IMR-90 (cell line): ENCODE results near the gene CYCS. TPM values are rescaled to one million over a fixed set of nuclear protein-coding genes. Genes with fewer than 3 reads are reported as not detected.

Source experiments
- ATAC-seq: fragments of 200-7000 bp; cut with Tn5 transposase; 2 replicates; pipeline ENCODE4 v1.9.1; 2020; ENCODE audit warnings: low read depth, mild to moderate bottlenecking, moderate library complexity
- BruUV-seq: library from RNA; stranded (reverse); fragments of 400-500 nt; replicated peaks from 2 replicates; lab custom pipeline; 2021; lab: Mats Ljungman, UMichigan
- CTCF ChIA-PET: fragments of 300-600 bp; formaldehyde crosslinking; extraction: SDS; loops from one replicate; lab custom pipeline; 2021; ENCODE audit warnings: antibody characterized with exemption; lab: Yijun Ruan, JAX
- POLR2A ChIA-PET: fragments of 300-600 bp; sonication (Branson Sonifier 250); formaldehyde crosslinking; loops from one replicate; lab custom pipeline; 2022; ENCODE audit warnings: antibody characterized with exemption; ENCODE audit not compliant: unreplicated experiment; lab: Charles Lee
- DNase-seq: peaks from one replicate; pipeline ENCODE4 v3.0.0; 2013
- H2AFZ ChIP-seq: replicated peaks from 2 replicates; pipeline ENCODE3; 2013; ENCODE audit warnings: low read length, mild to moderate bottlenecking; ENCODE audit not compliant: poor library complexity
- H2AK5ac ChIP-seq: 2 replicates; pipeline ENCODE4 v1.6.1; 2013; ENCODE audit warnings: low read depth, low read length, inconsistent platforms
- H2AK9ac ChIP-seq: replicated peaks from 2 replicates; pipeline ENCODE3; 2013; ENCODE audit warnings: mild to moderate bottlenecking, low read depth, low read length, moderate library complexity; ENCODE audit not compliant: poor library complexity
- H2BK120ac ChIP-seq: 2 replicates; pipeline ENCODE4 v1.6.1; 2013; ENCODE audit warnings: low read depth, low read length, inconsistent platforms
- H2BK15ac ChIP-seq: 3 replicates; pipeline ENCODE4 v1.6.1; 2013; ENCODE audit warnings: low read depth, low read length, inconsistent platforms
- H2BK20ac ChIP-seq: 2 replicates; pipeline ENCODE4 v1.6.1; 2013; ENCODE audit warnings: low read depth, mild to moderate bottlenecking, inconsistent platforms, low read length, moderate library complexity
- H2BK5ac ChIP-seq: 2 replicates; pipeline ENCODE4 v1.6.1; 2013; ENCODE audit warnings: mild to moderate bottlenecking, low read depth, low read length, inconsistent platforms; ENCODE audit not compliant: poor library complexity, severe bottlenecking
- H3K14ac ChIP-seq: replicated peaks from 2 replicates; pipeline ENCODE4 v1.6.1; 2013; ENCODE audit warnings: low read depth, low read length, inconsistent platforms
- H3K18ac ChIP-seq: 2 replicates; pipeline ENCODE4 v1.6.1; 2013; ENCODE audit warnings: low read depth, low read length, control low read depth
- H3K23ac ChIP-seq: 2 replicates; pipeline ENCODE4 v1.6.1; 2013; ENCODE audit warnings: low read depth, low read length, inconsistent platforms
- H3K27ac ChIP-seq: 2 replicates; pipeline ENCODE4 v1.5.1; 2013; ENCODE audit warnings: mild to moderate bottlenecking, control low read depth, low read length; ENCODE audit not compliant: insufficient read depth
- H3K27me3 ChIP-seq: 2 replicates; pipeline ENCODE4 v1.6.1; 2013; ENCODE audit warnings: low read length; ENCODE audit not compliant: control insufficient read depth, insufficient read depth
- H3K36me3 ChIP-seq: 2 replicates; pipeline ENCODE4 v1.6.1; 2013; ENCODE audit warnings: low read length, mixed read lengths; ENCODE audit not compliant: control insufficient read depth, insufficient read depth
- H3K4ac ChIP-seq: 2 replicates; pipeline ENCODE4 v1.6.1; 2013; ENCODE audit warnings: low read depth, low read length, inconsistent platforms
- H3K4me1 ChIP-seq: 2 replicates; pipeline ENCODE4 v1.6.1; 2013; ENCODE audit warnings: low read length, mixed read lengths; ENCODE audit not compliant: control insufficient read depth, insufficient read depth
- H3K4me2 ChIP-seq: 2 replicates; pipeline ENCODE4 v1.6.1; 2013; ENCODE audit warnings: low read depth, mild to moderate bottlenecking, control low read depth, low read length, moderate library complexity
- H3K4me3 ChIP-seq: 2 replicates; pipeline ENCODE4 v1.5.1; 2013; ENCODE audit warnings: low read depth, mild to moderate bottlenecking, control low read depth, low read length, moderate library complexity; ENCODE audit not compliant: insufficient read depth
- H3K56ac ChIP-seq: 2 replicates; pipeline ENCODE4 v1.6.1; 2013; ENCODE audit warnings: low read length, inconsistent platforms; ENCODE audit not compliant: insufficient read depth; ENCODE audit errors: extremely low read depth
- H3K79me1 ChIP-seq, 2 experiments: 2 replicates each; pipeline ENCODE4 v1.6.1; 2013; ENCODE audit warnings: low read length in 2 of 2, inconsistent platforms in 1 of 2, low read depth in 1 of 2
- H3K9ac ChIP-seq: 2 replicates; pipeline ENCODE4 v1.6.1; 2013; ENCODE audit warnings: low read depth, low read length, control low read depth
- H3K9me1 ChIP-seq: 2 replicates; pipeline ENCODE4 v1.6.1; 2013; ENCODE audit warnings: low read length, inconsistent platforms; ENCODE audit not compliant: insufficient read depth
- H3K9me3 ChIP-seq: 2 replicates; pipeline ENCODE4 v1.6.1; 2013; ENCODE audit warnings: low read length; ENCODE audit not compliant: control insufficient read depth, insufficient read depth
- H4K20me1 ChIP-seq: 2 replicates; pipeline ENCODE4 v1.6.1; 2013; ENCODE audit warnings: low read length, inconsistent platforms; ENCODE audit not compliant: insufficient read depth
- H4K5ac ChIP-seq: 2 replicates; pipeline ENCODE4 v1.6.1; 2013; ENCODE audit warnings: mild to moderate bottlenecking, low read depth, low read length, control low read depth
- H4K8ac ChIP-seq, 2 experiments: 2 replicates each; pipeline ENCODE4 v1.6.1; 2013; ENCODE audit warnings: low read depth in 2 of 2, low read length in 2 of 2, control low read depth in 1 of 2, inconsistent platforms in 1 of 2
- H4K91ac ChIP-seq: 2 replicates; pipeline ENCODE4 v1.6.1; 2013; ENCODE audit warnings: low read depth, low read length, inconsistent platforms; ENCODE audit not compliant: insufficient read depth
- BHLHE40 ChIP-seq: fragments of 150-350 bp; IDR thresholded peaks from 2 replicates; pipeline ENCODE4 v1.6.1; 2016; ENCODE audit warnings: mild to moderate bottlenecking, low read depth, low read length
- CEBPB ChIP-seq: IDR thresholded peaks from 2 replicates; pipeline ENCODE4 v1.6.1; 2012; ENCODE audit warnings: low read depth, low read length, improper control_type of control experiment
- CHD1 ChIP-seq: IDR thresholded peaks from 2 replicates; pipeline ENCODE4 v1.6.1; 2012; ENCODE audit warnings: low read depth, low read length, improper control_type of control experiment
- FOS ChIP-seq: fragments of 150-350 bp; IDR thresholded peaks from 2 replicates; pipeline ENCODE4 v1.6.1; 2016; ENCODE audit warnings: low read depth, low read length
- MAFK ChIP-seq: IDR thresholded peaks from 2 replicates; pipeline ENCODE4 v1.6.1; 2012; ENCODE audit warnings: low read depth, low read length, improper control_type of control experiment
- MAZ ChIP-seq: IDR thresholded peaks from 2 replicates; pipeline ENCODE4 v1.6.1; 2012; ENCODE audit warnings: low read depth, mild to moderate bottlenecking, low read length, improper control_type of control experiment, moderate library complexity, borderline replicate concordance
- MXI1 ChIP-seq: IDR thresholded peaks from 2 replicates; pipeline ENCODE4 v1.6.1; 2012; ENCODE audit warnings: low read depth, mild to moderate bottlenecking, low read length, moderate library complexity, borderline replicate concordance
- NFE2L2 ChIP-seq: fragments of 150-350 bp; IDR thresholded peaks from 2 replicates; pipeline ENCODE4 v1.6.1; 2016; ENCODE audit warnings: low read depth, mild to moderate bottlenecking, low read length
- POLR2A ChIP-seq: IDR thresholded peaks from 2 replicates; pipeline ENCODE4 v1.6.1; 2012; ENCODE audit warnings: mild to moderate bottlenecking, low read depth, low read length
- RAD21 ChIP-seq: IDR thresholded peaks from 2 replicates; pipeline ENCODE4 v1.6.1; 2012; ENCODE audit warnings: low read length, improper control_type of control experiment
- RCOR1 ChIP-seq: IDR thresholded peaks from 2 replicates; pipeline ENCODE4 v1.6.1; 2012; ENCODE audit warnings: mild to moderate bottlenecking, low read length, improper control_type of control experiment; ENCODE audit not compliant: insufficient replicate concordance
- RFX5 ChIP-seq: IDR thresholded peaks from 2 replicates; pipeline ENCODE4 v1.8.0; 2012; ENCODE audit warnings: low read depth, mild to moderate bottlenecking, low read length, moderate library complexity
- SMC3 ChIP-seq: fragments of 150-350 bp; IDR thresholded peaks from 2 replicates; pipeline ENCODE4 v1.6.1; 2016; ENCODE audit warnings: low read depth, mild to moderate bottlenecking, antibody characterized with exemption, low read length, moderate library complexity
- WGBS, 2 experiments: methylation state at CpG; one replicate each; pipeline versions ENCODE4 v1.1.5 to v1.1.7; 2013; ENCODE audit warnings: missing lambda C conversion rate in 2 of 2; ENCODE audit not compliant: insufficient read length in 1 of 2; ENCODE audit errors: extremely low coverage in 2 of 2; 5-methylcytosine and 5-hydroxymethylcytosine counted together
- dilution Hi-C: fragments of 300-500 bp; cut with HindIII; formaldehyde crosslinking; loops from one replicate; pipeline ENCODE4 v1.14.3; 2018; ENCODE audit warnings: low sequenced_read_pairs; ENCODE audit not compliant: unreplicated experiment
- in situ Hi-C: fragments of 300-500 bp; cut with MboI; formaldehyde crosslinking; loops from 3 replicates; pipeline ENCODE4 v1.14.3; 2019; ENCODE audit warnings: low sequenced_read_pairs, inconsistent platforms, mixed read lengths
- intact Hi-C: fragments of 100-400 bp; cut with micrococcal nuclease; formaldehyde crosslinking; loops from 2 replicates; pipeline ENCODE4 v1.10.0; 2022
- polyA plus RNA-seq, 3 experiments: library from polyadenylated mRNA; depleted of rRNA; stranded (reverse); fragments of >200 nt; gene quantifications; 2 replicates each; pipeline ENCODE4 v1.2.3, GENCODE V29; 2012; ENCODE audit warnings: low replicate concordance in 1 of 3
- total RNA-seq: library from RNA; depleted of rRNA; stranded (reverse); fragments of >200 nt; gene quantifications from 2 replicates; pipeline ENCODE4 v1.2.3, GENCODE V29; 2012
- TF ChIP-seq, protein P1 (sequence below): fragments of 150-350 bp; IDR thresholded peaks from 2 replicates; pipeline ENCODE4 v1.6.1; 2016; ENCODE audit warnings: low read depth, mild to moderate bottlenecking, low read length, moderate library complexity, borderline replicate concordance
- TF ChIP-seq, protein P2 (sequence below): conservative IDR thresholded peaks from 2 replicates; pipeline ENCODE4 v1.5.1; 2012; ENCODE audit warnings: mild to moderate bottlenecking, low read depth, low read length, improper control_type of control experiment
- TF ChIP-seq, protein P3 (sequence below): fragments of 150-350 bp; IDR thresholded peaks from 2 replicates; pipeline ENCODE4 v1.6.1; 2017; ENCODE audit warnings: mild to moderate bottlenecking, antibody characterized with exemption, low read length, low read depth

Gene CYCS
- total and polyA plus RNA-seq, 2 of the 4 experiments (the other 2 are of a cell fraction), result 22.9 to 59.0 TPM

DNA sequence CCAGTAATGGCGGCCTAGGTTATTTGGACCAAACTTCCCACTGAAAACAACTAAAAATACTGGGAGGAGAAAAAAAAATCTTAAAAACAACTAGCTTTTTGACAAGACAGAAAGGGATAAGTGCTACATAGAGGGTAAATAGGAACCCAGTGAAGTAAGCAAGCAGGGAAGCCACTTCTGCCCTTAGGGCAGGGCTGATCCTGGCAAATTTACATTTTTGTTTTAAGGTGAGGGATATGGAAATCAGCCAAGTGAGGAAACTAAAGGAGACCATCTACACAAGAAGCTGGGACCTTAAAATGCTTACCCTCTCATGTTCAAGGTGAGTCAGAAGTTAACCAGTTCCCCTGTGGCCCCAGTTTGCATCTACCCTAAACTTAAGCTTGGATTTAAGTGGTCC, 46.5 kb upstream of the CYCS start:
- Histone ChIP-seq H2BK5ac (no peak overlapping the region), H4K20me1 (no peaks in the 10 kb centered on the region), H3K9me1 (no peaks in the 10 kb centered on the region), H2AK5ac (no peak overlapping the region), H3K23ac (no peak overlapping the region), H2BK15ac (no peak overlapping the region), H4K91ac (no peak overlapping the region), H3K14ac (no peak overlapping the region), H3K56ac (no peak overlapping the region), H3K4me1 (no peaks in the 10 kb centered on the region), H2BK120ac (no peak overlapping the region), H3K36me3 (no peaks in the 10 kb centered on the region), H3K9ac (no peak overlapping the region), H2AFZ (no peak overlapping the region), H2AK9ac (no peak overlapping the region), H3K9me3 (no peaks in the 10 kb centered on the region), H3K79me1 (no peaks in the 10 kb centered on the region), H3K4ac (no peak overlapping the region), H4K5ac (no peak overlapping the region), H3K4me3 (no peak overlapping the region), H3K27me3 (no peaks in the 10 kb centered on the region), H2BK20ac (no peak overlapping the region), H3K4me2 (no peak overlapping the region), H3K18ac (no peak overlapping the region), H4K8ac (no peak overlapping the region), H3K27ac (no peak overlapping the region)
- dilution Hi-C loops, result no loop called here
- DNase-seq, result no peak
- intact Hi-C loops, result no loop called here
- ATAC-seq, result no peak
- ChIA-PET CTCF (interaction anchor here (1.1 kb wide), 1 partner anchor 45 kb away, joined by 3 read pairs; no protein-coding TSS in a partner anchor), POLR2A (no interaction called here)
- in situ Hi-C loops, result loop anchor here (25.0 kb wide), 1 partner anchor 884 kb away; the partner anchor contains the start of gene NPY
- WGBS, 2 experiments, result no CpG with 5 or more reads among the region's 1 CpG
- no peak for TF ChIP-seq BHLHE40
- no peak for TF ChIP-seq CEBPB
- no peak for TF ChIP-seq MXI1
- TF ChIP-seq, protein P1, sequence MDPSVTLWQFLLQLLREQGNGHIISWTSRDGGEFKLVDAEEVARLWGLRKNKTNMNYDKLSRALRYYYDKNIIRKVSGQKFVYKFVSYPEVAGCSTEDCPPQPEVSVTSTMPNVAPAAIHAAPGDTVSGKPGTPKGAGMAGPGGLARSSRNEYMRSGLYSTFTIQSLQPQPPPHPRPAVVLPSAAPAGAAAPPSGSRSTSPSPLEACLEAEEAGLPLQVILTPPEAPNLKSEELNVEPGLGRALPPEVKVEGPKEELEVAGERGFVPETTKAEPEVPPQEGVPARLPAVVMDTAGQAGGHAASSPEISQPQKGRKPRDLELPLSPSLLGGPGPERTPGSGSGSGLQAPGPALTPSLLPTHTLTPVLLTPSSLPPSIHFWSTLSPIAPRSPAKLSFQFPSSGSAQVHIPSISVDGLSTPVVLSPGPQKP, result no peak
- no peak for TF ChIP-seq POLR2A
- TF ChIP-seq, protein P2, sequence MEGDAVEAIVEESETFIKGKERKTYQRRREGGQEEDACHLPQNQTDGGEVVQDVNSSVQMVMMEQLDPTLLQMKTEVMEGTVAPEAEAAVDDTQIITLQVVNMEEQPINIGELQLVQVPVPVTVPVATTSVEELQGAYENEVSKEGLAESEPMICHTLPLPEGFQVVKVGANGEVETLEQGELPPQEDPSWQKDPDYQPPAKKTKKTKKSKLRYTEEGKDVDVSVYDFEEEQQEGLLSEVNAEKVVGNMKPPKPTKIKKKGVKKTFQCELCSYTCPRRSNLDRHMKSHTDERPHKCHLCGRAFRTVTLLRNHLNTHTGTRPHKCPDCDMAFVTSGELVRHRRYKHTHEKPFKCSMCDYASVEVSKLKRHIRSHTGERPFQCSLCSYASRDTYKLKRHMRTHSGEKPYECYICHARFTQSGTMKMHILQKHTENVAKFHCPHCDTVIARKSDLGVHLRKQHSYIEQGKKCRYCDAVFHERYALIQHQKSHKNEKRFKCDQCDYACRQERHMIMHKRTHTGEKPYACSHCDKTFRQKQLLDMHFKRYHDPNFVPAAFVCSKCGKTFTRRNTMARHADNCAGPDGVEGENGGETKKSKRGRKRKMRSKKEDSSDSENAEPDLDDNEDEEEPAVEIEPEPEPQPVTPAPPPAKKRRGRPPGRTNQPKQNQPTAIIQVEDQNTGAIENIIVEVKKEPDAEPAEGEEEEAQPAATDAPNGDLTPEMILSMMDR, result no peak
- no peak for TF ChIP-seq FOS
- TF ChIP-seq MAFK, result no peak
- TF ChIP-seq RCOR1, result no peak
- no peak for TF ChIP-seq MAZ
- TF ChIP-seq CHD1, result no peak
- TF ChIP-seq RFX5, result no peak
- TF ChIP-seq RAD21, result no peak
- TF ChIP-seq NFE2L2, result no peak
- TF ChIP-seq, protein P3, sequence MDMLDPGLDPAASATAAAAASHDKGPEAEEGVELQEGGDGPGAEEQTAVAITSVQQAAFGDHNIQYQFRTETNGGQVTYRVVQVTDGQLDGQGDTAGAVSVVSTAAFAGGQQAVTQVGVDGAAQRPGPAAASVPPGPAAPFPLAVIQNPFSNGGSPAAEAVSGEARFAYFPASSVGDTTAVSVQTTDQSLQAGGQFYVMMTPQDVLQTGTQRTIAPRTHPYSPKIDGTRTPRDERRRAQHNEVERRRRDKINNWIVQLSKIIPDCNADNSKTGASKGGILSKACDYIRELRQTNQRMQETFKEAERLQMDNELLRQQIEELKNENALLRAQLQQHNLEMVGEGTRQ, result no peak
- TF ChIP-seq SMC3, result no peak
- no TSS peak for BruUV-seq
